Measurements from ENCODE around the gene ADGRL1. TPM values are rescaled to one million over a fixed set of nuclear protein-coding genes. Genes with fewer than 3 reads are reported as not detected.
"Not testable (repeated sequence)": the region's sequence is repeated elsewhere in the genome, so short reads cannot be mapped to it uniquely, and the experiment has no call there.

ADGRL1 gene
- total and polyA plus RNA-seq, 2 of the 8 experiments (the other 6 are each of a cell fraction or from before 2014, with no cell fraction given): 95.6 to 112 TPM

DNA sequence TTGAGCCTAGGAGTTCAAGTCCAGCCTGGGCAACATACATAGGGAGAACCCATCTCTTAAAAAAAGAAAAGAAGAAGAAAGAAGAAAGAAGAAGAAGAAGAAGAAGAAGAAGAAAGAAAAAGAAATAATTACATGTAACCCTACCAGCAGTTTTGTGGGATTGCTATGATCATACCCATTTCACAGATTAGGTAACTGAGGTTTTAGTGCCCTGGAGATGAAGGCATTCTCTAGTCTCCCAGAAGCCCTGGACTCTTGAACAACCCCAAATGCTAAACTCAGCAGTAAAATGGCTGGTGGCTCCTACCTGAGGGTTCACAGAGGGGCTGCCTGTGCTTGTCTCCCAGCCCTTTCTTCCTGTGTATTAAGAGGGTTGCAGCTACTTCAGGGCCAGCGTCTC is 49.3 kb upstream of the ADGRL1 start:
- H2BK120ac ChIP-seq (replicated peaks; ENCODE audit: low read depth, low read length); H2BK5ac ChIP-seq (ENCODE audit: low read depth, low read length): not testable (repeated sequence)
- WGBS, 2 experiments (ENCODE audit: extremely low coverage in 1 of 2, insufficient coverage in 1 of 2, insufficient read length in 1 of 2, insufficient replicate concordance in 2 of 2, low coverage in 1 of 2, low lambda C conversion rate in 2 of 2, missing lambda C conversion rate in 1 of 2): no CpG with 5 or more reads among the region's 1 CpG

More for the DNA sequence above, 49.3 kb upstream of the ADGRL1 start:
- DNase-seq (ENCODE audit: low read depth in 1 of 2, low spot score in 2 of 2); H3K4ac ChIP-seq (replicated peaks; ENCODE audit: insufficient read length, low read depth, low read length); FAIRE-seq; H3K4me2 ChIP-seq (ENCODE audit: insufficient read depth in 1 of 2, low read depth in 2 of 2, low read length in 2 of 2); H2AFZ ChIP-seq (ENCODE audit: low read length); H4K20me1 ChIP-seq (replicated peaks in 1 of 2; ENCODE audit: control insufficient read depth in 1 of 2, insufficient read depth in 2 of 2, low read length in 2 of 2); POLR2A ChIA-PET (ENCODE audit: partially characterized antibody); H3K36me3 ChIP-seq (ENCODE audit: control insufficient read depth in 2 of 4, insufficient read depth in 4 of 4, low read length in 3 of 4); H3K18ac ChIP-seq (ENCODE audit: extremely low read depth, low read length); H3K9me3 ChIP-seq (ENCODE audit: insufficient read depth in 2 of 2, low read depth in 1 of 2, low read length in 1 of 2); H3K14ac ChIP-seq (ENCODE audit: insufficient read length); H3K27me3 ChIP-seq (replicated peaks in 1 of 4; ENCODE audit: control insufficient read depth in 3 of 4, extremely low read depth in 1 of 4, insufficient read depth in 3 of 4, low read length in 3 of 4); H2BK20ac ChIP-seq (ENCODE audit: low read length); H2BK12ac ChIP-seq (ENCODE audit: low read depth, low read length); H4K91ac ChIP-seq (replicated peaks; ENCODE audit: insufficient read length, low read length); H3K27ac ChIP-seq (ENCODE audit: low read depth, low read length); H3K79me1 ChIP-seq (ENCODE audit: low read depth, low read length); H2BK15ac ChIP-seq (ENCODE audit: low read length); H3K56ac ChIP-seq (replicated peaks; ENCODE audit: insufficient read length, low read depth, low read length); H3K4me1 ChIP-seq (replicated peaks in 1 of 4; ENCODE audit: control insufficient read depth in 3 of 4, insufficient read depth in 4 of 4, low read length in 3 of 4); H3K23ac ChIP-seq (ENCODE audit: insufficient read length); H3K4me3 ChIP-seq (ENCODE audit: extremely low read depth in 1 of 4, insufficient read depth in 2 of 4, low read depth in 3 of 4, low read length in 4 of 4); H4K5ac ChIP-seq (ENCODE audit: insufficient read length, low read depth, low read length); H3K23me2 ChIP-seq (ENCODE audit: low read depth, low read length); H2AK5ac ChIP-seq (ENCODE audit: low read depth, low read length); H3K9ac ChIP-seq (replicated peaks in 1 of 4; ENCODE audit: extremely low read depth in 1 of 4, low read depth in 3 of 4, low read length in 3 of 4); H3K79me2 ChIP-seq (ENCODE audit: control insufficient read depth in 1 of 2, insufficient read depth in 2 of 2, low read length in 2 of 2); H4K8ac ChIP-seq (ENCODE audit: extremely low read depth, insufficient read depth, low read length): not testable (repeated sequence)
- CTCF ChIA-PET (ENCODE audit: partially characterized antibody): interaction anchor here (0.6 to 0.7 kb wide), 3 partner anchors 25 to 1231 kb away, joined by 3 to 4 read pairs (median 4); no protein-coding TSS in a partner anchor
